ENCODE results near the gene KHDC4.

KHDC4 gene

DNA sequence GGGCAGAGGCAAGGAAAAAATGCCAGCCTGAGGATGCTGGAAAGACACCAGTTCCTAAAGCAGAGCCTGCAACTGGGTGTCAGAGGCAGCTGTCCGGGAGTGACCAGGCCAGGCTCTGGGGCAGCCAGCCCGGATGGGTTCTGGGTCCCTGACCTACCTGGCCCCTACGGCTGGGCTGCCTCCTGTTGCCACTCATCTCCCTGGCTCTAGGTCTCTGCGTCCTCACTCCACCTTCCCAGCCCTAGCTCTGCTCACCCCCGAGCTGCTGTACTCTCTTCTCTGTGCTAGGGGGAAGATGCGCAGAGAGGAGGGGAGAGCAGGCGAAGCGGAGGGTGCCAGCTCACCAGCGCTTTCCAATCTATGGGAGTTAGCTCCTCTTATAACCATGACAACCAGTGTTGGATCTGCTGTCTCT is 35.2 kb upstream of the KHDC4 start:
- no peak for DNase-seq (ENCODE audit: low read depth)

DNA sequence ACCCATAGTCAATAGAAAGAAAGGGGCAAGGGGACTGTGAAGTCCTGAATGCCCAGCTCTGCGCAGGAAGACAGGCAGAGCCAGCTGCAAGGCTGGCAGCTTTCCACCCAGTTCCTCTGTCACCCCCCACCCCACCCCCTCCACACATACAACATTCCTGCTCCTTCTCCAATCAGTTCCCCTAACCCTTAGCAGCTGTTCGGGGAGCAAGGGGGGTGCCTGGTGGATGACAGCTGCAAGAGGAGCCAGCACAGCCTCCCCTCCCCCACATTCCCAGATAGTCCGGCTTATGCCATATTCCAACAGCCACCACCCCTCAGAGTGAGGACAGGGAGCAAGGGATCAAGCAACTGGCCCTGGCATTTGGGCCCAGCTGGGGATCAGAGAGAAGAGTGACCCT is 34.5 kb upstream of the KHDC4 start:
- peak; percentile 54 for DNase-seq (ENCODE audit: low read depth)

- no peak for DNase-seq (ENCODE audit: low read depth)
Observed at GRCh38 chr1:155968051-155968400, 33.8 kb upstream of the KHDC4 start.

DNA sequence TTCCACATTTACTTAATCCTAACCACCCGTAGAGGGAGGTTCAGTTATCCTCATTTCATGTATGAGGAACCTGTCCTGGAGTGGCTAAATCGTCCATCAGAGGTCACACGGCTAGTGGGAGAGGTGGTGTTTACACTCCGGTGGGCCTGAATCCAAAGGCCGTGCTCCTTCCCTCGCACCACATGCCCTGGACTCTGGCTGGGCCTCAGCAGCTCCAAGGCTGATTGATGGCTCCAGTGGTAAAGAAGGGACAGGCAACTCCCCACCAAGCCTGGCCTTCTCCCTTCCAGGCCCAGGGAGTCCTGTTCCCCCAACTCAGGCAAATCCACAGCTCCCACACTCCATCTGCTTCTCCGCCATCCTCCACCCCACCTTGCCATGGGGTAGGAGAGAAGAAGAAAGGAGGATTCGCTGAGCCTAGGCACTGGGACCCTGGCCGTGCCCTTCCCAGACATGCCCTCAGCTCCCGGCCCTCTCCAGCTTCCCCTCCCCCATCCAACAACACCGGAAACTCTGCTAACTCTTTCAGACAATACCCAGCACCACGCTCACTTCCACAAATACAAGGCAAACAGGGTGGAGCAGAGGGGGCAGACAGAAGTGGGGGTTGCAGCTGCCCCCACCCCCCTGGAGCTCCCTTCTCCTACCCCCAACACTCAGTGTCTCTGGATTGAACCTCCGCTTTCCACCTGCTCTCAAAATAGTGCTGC is 33.3 kb upstream of the KHDC4 start:
- no peak for DNase-seq (ENCODE audit: low read depth)

- DNase-seq (ENCODE audit: low read depth), result no peak
Observed at GRCh38 chr1:155966750-155967149, 32.5 kb upstream of the KHDC4 start.

DNA sequence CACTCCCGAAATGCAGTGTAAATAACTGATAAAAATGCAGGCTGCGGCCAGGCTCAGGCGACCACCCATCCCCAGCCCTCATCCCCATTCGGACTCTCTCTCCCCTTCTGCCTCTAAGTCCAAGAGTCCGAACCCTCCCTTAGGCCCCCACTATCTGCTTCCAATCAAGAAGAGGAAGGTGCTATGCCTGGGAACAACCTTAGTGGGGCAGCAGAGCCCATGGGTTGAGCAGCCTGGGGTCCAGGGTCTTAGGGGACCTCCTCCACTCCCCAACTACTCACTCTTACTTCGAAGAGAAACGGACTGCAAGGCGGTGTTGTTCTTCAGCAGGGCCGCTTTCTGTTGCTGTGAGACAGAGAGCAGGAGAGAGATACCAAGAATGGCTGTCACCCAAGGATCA is 31.9 kb upstream of the KHDC4 start:
- DNase-seq (ENCODE audit: low read depth), result no peak

DNA sequence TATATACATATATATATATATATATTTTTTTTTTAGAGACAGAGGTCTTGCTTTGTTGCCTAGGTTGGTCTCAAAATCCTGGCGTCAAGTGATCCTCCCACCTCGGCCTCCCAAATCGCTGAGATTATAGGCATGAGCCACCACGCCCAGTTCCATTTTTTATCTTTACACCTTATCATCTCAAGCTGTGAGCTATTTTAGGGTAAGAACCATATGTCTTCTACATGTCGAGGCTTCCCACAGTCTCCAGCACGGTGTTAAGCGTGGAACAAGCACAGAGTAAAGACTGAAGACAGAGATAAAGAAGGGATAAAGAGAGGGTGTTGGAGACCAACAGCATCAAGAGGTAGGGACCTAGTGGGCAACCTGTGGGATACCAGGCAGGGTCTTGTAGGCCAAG is 30.0 kb upstream of the KHDC4 start:
- no peak for DNase-seq (ENCODE audit: low read depth)

DNA sequence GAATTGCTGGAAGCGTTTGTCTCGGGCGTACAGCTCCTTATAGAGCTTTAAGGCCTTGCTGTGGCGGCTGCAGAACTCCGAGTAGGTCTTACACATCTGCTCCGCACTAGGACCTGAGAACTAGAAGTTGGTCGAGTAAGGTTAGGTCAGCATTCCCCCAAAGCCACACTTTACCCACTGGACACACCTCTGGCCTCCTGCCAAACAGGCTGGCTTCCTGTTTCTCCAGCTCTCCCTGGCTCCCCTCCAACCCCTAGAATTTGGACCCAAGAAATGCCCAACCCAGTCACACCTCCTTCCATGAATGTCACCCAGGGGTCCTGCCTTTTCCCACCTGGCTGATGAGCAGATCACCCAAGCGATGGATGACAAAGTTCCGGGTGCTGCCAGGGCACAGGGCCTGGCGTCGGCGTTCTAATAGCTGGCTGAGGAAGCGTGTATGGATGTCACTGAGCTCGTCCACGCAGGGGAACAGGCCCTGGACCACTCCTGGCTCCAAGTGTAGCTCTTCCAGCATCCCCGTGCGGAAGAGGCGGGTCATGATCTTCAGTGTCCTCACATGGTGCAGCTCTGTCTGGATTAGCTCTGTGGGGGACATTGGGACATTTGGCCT is 28.5 kb upstream of the KHDC4 start:
- DNase-seq (ENCODE audit: low read depth), result peak; percentile 59

GRCh38 chr1:155961937-155962336 is 27.7 kb upstream of the KHDC4 start:
- peak; percentile 97 for DNase-seq (ENCODE audit: low read depth)

DNA sequence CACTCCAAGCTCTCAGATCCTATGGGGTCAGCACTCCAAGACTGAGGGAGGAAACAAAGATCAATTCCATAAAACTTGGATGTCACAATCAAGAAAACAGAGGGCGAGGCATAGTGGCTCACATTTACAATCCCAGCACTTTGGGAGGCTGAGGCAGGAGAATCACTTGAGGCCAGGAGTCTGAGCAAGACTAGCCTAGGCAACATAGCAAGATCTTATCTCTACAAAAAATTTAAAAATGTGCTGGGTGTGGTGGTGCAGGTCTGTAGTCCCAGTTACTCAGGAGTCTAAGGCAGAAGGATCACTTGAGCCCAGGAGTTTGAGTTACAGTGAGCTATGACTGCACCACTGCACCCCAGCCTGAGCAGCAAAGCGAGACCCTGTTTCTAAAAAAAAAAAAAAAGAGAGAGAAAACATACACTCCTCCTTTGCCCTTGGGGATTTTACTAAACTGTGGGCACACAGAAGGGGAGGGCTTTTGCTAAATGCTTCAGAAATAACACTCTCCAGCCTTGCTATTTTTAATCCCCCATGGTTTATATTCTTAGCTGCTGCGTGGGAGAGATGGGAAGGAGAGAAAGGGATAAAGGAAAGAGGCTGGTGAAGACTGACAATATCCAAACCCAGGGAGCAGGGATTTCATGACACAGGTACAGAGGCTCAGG is 26.0 kb upstream of the KHDC4 start:
- no peak for DNase-seq (ENCODE audit: low read depth)

GRCh38 chr1:155957411-155957915 is 23.2 kb upstream of the KHDC4 start:
- no peak for DNase-seq (ENCODE audit: low read depth)

DNA sequence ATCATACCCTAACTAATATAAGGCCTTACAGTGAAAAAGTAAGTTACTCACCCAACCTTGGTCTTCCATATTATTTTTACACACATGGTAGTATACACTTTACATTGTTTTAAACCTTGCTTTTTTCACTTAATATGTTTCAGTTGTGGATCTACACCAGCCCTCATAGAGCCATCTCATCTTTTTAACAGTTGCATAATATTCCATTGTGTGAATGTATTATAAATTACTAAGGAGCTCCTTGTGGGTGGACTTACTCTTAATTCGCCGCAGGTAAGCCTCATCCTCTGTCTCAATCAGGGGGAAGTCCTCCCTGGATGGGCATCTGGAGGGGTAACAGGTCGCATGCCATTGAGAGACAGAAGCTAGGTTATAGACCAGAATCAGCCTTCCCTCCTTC is 20.4 kb upstream of the KHDC4 start:
- DNase-seq (ENCODE audit: low read depth), result no peak

GRCh38 chr1:155952505-155952890 is 18.3 kb upstream of the KHDC4 start:
- DNase-seq (ENCODE audit: low read depth), result no peak

DNA sequence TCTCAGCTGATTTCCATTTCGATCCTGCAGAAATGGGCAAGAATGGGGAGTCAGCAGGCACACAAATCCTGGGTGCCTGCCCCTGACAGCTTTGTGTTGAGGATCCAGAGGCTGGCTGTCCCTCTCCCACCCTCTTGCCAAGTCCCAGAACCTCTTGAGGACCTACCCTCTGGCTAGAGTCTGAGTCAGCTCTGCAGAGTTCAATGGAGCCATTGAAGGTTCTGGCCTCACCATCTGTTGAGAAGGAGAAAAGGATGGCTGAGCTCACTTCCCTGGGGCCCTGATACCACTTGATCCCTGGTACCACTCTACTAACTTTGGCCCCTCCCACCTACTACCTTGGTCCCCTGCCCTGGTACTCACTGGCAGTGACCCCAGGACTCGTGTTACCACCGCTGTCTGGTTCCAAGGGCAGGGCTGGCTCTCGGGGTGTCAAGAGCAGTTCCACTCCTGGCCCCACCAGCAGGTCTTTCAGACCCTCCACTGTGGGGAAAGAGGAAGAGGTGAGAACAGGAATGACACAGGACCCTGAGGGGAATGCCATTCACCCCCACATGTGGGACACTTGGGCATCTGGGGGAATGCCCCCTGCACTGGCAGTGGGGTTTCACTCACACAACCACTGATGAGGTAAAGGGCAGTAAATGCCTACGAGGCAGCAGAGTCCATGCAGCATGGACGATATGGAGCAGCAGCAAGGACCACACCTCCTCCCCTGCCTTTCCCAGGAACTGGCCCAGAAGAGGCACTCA is 17.7 kb upstream of the KHDC4 start:
- no peak for DNase-seq (ENCODE audit: low read depth)

DNA sequence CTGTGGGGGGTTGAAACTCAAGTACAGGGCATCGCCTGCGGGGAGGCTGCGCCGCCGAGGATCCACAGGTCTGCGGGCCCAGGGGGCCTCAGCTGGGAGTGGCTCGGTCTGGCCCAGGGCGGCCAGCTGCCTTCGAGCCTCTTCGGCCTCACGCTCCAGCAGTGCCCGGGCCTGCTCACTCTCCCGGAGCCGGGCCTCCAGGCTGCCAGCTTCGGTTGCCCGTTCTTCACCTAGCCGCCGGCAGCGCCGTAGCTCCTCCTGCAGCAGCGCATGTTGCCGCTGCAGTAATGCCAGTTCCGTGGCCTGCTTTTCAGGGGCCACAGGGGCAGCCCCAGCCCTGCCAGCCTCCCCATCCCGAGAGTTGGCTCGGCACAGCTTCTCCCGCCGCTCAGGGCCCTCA is 16.6 kb upstream of the KHDC4 start:
- DNase-seq (ENCODE audit: low read depth), result no peak

- DNase-seq (ENCODE audit: low read depth), result no peak
Observed at GRCh38 chr1:155947741-155948140, 13.5 kb upstream of the KHDC4 start.

DNA sequence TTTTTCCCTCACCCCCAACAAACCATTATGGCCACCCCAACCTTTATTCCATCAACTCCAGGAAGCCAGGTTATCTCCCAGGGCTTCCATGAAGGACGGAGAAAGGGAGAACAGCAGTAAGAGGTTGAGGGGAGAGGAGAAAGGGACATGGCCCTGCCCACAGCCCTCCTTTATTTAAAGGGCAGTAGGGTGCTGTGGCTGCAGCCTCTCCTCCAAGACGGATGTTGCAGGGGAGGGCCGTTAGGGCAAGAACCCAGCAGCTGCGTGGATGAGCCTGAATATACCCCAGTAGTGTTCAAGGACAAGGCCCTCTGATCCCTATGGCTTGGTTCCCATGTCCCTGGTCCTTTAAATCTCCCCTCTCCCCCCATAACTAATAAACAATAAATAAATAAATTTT is 13.1 kb upstream of the KHDC4 start:
- DNase-seq (ENCODE audit: low read depth), result no peak

DNA sequence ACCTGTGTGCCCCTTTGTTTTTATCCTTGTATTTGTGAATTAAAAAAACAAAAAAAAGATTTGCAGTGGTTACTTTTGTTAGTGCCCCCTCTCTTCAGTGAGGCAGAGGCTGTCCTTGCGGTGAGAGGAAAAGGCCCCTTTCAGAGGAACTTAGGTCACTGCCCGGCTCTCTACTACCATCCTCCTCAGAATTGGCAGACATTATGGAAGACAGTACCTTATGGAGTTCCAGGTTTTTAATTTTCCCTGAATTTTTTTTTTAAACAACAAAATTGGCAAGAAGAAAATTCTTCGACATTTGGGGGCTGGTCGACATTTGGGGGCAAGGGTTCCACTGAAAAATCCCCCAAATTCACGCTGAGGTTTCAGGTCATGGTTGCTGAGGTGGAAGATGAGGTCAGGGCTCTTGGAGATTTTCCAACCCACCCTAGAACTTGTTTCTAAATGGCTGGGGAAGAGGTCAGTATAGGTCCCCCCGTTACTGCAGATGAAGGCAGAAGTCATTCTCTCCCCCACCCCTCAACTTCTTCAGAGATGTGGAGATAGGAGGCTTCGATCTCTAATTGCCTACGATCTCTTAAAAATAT is 12.5 kb upstream of the KHDC4 start:
- no peak for DNase-seq (ENCODE audit: low read depth)

DNA sequence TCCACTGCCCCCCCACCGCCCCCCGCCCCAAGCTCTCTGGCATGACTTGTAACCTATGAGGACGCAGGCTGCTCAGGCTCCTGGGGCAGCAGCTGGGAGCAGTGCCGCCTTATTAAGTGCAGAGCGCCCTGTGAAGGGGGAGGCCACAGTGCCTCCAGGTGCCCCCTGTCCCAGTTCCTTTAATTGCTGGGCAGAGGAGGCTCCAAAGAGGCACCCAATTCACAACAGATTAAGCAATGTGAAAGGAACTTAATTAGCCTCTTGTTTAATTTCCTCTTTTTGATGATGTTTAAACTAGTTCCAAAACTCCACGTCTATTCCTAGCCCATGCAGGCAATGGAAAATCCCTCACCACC is 10.2 kb upstream of the KHDC4 start:
- DNase-seq (ENCODE audit: low read depth), result peak; percentile 23

DNA sequence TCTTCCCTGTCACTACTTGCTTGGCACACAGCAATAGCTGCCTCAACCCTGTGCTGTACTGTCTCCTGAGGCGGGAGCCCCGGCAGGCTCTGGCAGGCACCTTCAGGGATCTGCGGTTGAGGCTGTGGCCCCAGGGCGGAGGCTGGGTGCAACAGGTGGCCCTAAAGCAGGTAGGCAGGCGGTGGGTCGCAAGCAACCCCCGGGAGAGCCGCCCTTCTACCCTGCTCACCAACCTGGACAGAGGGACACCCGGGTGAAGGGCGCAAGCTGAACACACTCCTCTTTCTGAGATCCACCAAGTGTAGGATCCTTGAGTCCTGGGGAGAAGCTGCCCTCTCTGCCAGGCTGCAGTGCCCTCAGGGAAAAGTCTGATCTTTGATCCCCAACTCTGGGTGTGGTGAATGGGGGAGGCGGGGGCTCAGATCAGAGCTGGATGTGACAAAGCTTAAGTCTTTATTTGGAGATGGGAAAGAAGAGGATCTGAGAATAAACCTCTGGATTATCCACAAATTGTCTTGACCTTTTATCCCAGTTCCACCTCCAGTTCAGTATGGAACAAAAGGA is 8.4 kb upstream of the KHDC4 start:
- peak; percentile 32 for DNase-seq (ENCODE audit: low read depth)

- peak; percentile 30 for DNase-seq (ENCODE audit: low read depth)
Observed at GRCh38 chr1:155941845-155942531, 7.8 kb upstream of the KHDC4 start.
